ENCODE data around the gene ISLR.

Gene ISLR, protein sequence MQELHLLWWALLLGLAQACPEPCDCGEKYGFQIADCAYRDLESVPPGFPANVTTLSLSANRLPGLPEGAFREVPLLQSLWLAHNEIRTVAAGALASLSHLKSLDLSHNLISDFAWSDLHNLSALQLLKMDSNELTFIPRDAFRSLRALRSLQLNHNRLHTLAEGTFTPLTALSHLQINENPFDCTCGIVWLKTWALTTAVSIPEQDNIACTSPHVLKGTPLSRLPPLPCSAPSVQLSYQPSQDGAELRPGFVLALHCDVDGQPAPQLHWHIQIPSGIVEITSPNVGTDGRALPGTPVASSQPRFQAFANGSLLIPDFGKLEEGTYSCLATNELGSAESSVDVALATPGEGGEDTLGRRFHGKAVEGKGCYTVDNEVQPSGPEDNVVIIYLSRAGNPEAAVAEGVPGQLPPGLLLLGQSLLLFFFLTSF

DNA sequence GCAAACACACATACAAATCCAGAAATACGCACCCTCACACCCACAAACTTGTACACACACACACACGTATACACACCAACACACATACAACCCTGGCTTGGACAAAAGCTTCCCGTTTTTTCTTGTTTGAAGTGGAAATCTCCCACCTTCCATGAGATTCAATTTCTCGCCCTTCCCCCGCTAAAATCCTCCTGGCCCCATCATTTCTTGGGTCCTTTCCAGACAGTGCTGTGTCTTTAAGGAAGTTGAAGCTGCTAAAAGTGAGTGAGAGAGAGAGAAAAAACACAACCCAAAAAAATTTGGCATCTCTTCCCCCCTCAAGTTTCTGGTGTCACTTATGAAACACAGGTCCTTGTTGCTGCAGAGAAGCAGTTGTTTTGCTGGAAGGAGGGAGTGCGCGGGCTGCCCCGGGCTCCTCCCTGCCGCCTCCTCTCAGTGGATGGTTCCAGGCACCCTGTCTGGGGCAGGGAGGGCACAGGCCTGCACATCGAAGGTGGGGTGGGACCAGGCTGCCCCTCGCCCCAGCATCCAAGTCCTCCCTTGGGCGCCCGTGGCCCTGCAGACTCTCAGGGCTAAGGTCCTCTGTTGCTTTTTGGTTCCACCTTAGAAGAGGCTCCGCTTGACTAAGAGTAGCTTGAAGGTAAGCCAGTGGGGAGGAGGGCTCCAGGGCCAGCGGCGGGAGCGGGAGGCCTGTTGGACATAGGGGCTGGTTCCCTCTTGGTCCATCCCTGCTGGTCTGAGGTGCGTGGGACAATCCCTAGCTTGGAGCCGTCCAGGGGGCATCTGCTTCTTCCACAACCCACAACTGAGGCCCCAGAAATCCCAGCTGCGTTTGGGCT is at the start of gene ISLR:
ISLR (plus strand) TSS at position 331 of the 839 bp plus-strand sequence. CDS start 1,149 bp downstream, outside the sequence.
- TF ChIP-seq, protein P1, sequence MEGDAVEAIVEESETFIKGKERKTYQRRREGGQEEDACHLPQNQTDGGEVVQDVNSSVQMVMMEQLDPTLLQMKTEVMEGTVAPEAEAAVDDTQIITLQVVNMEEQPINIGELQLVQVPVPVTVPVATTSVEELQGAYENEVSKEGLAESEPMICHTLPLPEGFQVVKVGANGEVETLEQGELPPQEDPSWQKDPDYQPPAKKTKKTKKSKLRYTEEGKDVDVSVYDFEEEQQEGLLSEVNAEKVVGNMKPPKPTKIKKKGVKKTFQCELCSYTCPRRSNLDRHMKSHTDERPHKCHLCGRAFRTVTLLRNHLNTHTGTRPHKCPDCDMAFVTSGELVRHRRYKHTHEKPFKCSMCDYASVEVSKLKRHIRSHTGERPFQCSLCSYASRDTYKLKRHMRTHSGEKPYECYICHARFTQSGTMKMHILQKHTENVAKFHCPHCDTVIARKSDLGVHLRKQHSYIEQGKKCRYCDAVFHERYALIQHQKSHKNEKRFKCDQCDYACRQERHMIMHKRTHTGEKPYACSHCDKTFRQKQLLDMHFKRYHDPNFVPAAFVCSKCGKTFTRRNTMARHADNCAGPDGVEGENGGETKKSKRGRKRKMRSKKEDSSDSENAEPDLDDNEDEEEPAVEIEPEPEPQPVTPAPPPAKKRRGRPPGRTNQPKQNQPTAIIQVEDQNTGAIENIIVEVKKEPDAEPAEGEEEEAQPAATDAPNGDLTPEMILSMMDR (IDR thresholded peaks at IDR 0.05; ENCODE audit: insufficient read depth, missing control alignments): no peak
- DNase-seq (ENCODE audit: insufficient read length, low spot score) (no peak), FAIRE-seq (no peak)

DNA sequence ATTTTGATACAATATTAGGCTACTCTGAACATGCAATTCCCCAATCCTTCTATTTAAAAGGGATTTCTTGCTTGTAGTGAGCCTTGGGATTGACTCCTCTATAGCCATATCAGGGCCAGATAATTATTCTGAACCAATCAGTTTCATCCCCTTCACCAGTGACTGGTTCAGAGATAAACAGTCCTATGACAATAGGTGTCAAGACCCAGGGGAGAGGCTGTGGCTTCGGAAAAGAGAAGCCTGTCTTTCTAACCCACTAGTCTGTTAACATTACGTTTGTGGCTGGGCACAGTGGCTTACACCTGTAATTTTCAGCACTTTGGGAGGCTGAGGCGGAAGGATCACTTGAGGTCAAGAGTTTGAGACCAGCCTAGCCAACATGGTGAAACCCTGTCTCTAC is 49.3 kb upstream of the ISLR start:
- DNase-seq (ENCODE audit: insufficient read length, low spot score) (no peak), FAIRE-seq (no peak)
- TF ChIP-seq, protein P1 (IDR thresholded peaks at IDR 0.05; ENCODE audit: insufficient read depth, missing control alignments): no peak

DNA sequence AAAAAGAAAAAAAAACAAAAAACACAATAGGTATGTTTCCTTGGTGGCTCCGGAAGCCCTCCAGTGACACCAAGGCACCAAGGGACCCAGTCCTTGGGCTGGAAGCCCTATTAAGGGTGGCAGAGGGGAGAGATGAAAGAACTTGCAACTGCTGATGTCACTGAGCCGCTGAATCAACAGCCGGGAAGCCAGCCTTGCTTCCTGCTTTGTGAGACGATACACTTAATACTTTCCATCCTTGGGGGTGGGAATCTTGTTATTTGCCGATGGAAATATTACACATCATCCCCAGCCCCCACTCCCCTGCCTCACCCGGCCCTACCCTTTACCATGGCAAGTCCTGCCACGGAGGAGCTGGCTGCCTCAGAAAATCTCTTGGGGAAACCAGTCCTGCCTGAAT is 48.8 kb upstream of the ISLR start:
- DNase-seq (ENCODE audit: insufficient read length, low spot score) (no peak), FAIRE-seq (no peak)
- TF ChIP-seq, protein P1 (IDR thresholded peaks at IDR 0.05; ENCODE audit: insufficient read depth, missing control alignments): no peak

DNA sequence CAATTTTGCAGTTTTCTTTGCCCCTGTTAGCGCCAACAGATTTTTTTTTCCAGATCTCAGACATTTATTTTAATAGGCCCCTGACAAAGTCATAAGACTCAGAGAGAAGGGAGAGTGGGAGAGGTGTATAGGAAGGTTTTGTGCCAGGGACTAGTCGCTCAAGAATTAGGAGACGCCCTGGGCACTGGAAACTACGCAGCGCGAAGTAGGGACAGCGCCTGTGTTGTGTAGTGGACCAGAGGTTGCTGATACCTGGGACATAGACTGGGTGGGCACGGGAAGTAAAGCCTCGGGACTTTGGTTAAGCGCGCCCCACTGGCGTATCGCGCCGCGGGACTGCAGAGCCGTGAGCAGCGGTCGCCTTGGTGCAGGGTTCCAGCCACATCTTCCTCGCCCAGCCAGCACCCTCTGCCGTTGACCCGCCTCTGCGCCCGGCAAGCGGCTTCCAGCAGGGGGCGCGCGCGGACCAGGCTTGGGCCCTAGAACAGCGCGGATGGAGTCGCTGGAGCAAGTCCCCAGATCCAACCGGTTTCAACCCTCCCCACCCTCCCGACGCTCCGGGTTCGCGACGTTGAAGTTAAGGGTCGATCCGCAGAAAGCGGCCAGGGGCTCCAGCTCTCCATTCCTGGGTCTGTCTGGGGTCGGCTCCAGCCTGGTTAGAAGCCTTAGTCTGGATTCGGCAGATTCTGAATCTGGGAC is 46.1 kb upstream of the ISLR start:
- TF ChIP-seq, protein P1 (IDR thresholded peaks at IDR 0.05; ENCODE audit: insufficient read depth, missing control alignments): peak; percentile 97
- no peak for FAIRE-seq

DNA sequence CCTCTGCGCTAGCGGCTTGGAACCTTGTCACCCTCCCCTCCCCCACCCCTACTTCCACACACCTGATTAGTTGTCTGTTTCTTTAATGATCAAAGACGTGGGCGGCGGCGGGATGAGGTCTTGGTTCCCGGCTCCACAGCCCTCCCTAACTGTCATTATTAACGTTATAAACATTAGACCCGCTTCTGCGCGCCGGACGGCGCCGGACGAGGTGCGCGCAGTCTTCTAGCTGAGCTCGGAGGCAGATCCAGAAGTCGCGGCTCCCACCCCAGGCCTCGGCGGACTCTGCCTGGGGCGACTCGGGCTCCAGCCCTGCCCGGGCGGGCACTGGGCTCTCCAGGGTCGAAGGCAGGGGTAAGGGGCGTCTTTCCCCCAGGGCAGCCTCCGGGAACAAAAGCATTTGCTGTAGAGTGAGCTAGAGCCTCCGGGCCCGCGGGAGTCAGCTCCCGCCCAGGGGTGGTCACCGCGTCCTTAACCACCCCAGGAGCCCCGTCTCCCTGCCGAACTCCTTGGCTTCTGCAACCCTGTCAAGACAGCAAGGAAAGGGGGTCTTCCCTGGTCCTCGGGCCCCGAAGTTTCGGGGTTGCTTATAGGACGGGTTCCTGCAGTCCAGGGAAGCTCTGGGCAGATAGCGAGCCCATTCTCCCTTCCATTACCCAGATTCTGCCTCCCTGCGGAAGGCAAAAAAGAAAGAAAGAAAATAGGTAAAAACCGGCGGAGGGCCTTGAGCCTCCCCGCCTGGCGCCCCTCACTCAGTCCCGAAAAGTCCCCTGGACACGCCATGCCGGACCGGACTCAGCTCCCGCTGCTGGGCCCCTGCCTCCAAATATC is 45.3 kb upstream of the ISLR start:
- FAIRE-seq (no peak), DNase-seq (ENCODE audit: insufficient read length, low spot score) (no peak)
- TF ChIP-seq, protein P1 (IDR thresholded peaks at IDR 0.05; ENCODE audit: insufficient read depth, missing control alignments): no peak

More for the DNA sequence above, 46.1 kb upstream of the ISLR start:
- peak; percentile 78 for DNase-seq (ENCODE audit: insufficient read length, low spot score)
